ENCODE data around the gene RAD51B. TPM values are rescaled to one million over a fixed set of nuclear protein-coding genes. Genes with fewer than 3 reads are reported as not detected.

RAD51B gene
- polyA plus RNA-seq, 1 donor (not counting 4 experiments of a cell fraction or from before 2014, with no cell fraction given) = 13.3 TPM

GRCh38 chr14:68523989-68524725 is 704.6 kb downstream of the RAD51B start:
- peaks cover 40% of the 10 kb centered on the region for H3K4me1 ChIP-seq (ENCODE audit: control insufficient read depth, extremely low read depth, insufficient read depth, low read length)
- H3K9me3 ChIP-seq (ENCODE audit: control insufficient read depth, low read depth, low read length) = peaks cover under 1% of the 10 kb centered on the region
- DNase-seq (ENCODE audit: low read depth, low spot score) = no peak
- no peaks in the 10 kb centered on the region for H3K79me2 ChIP-seq (ENCODE audit: control insufficient read depth, insufficient read depth, low read length)
- peaks cover 2% of the 10 kb centered on the region for H3K9me1 ChIP-seq (ENCODE audit: control insufficient read depth, extremely low read depth, insufficient read depth, low read length)
- dilution Hi-C loops (cut with MboI; ENCODE audit: extremely low pct_ligation_motif_present, low sequenced_read_pairs) = no loop called here
- H3K27ac ChIP-seq (ENCODE audit: control insufficient read depth, insufficient read depth, low read length) = no peak overlapping the region
- peak overlapping the region; percentile 56 for H2AFZ ChIP-seq (ENCODE audit: control insufficient read depth, low read length)
- H4K20me1 ChIP-seq (ENCODE audit: control insufficient read depth, extremely low read depth, insufficient read depth, low read length) = no peaks in the 10 kb centered on the region
- H3K4me3 ChIP-seq (ENCODE audit: control insufficient read depth in 2 of 3, extremely low read depth in 1 of 3, insufficient read depth in 2 of 3, low read depth in 1 of 3, low read length in 3 of 3) = no peak overlapping the region
- no peaks in the 10 kb centered on the region for H3K27me3 ChIP-seq (ENCODE audit: control insufficient read depth, extremely low read depth, insufficient read depth, low read length)
- TF ChIP-seq CTCF (optimal IDR thresholded peaks at IDR 0.05 in 1 of 3, IDR thresholded peaks at IDR 0.05 in 1 of 3, conservative IDR thresholded peaks at IDR 0.05 in 1 of 3; ENCODE audit: extremely low read depth in 1 of 3, insufficient read depth in 2 of 3, low read length in 3 of 3) (peak; percentile 54 to 76 (median 60)), EZH2 (IDR thresholded peaks at IDR 0.05; ENCODE audit: low read length) (no peak)
- no peaks in the 10 kb centered on the region for H3K36me3 ChIP-seq (ENCODE audit: control insufficient read depth in 2 of 2, extremely low read depth in 1 of 2, insufficient read depth in 2 of 2, low read length in 2 of 2)
- FAIRE-seq = no peak
- no peak overlapping the region for H3K9ac ChIP-seq (ENCODE audit: control insufficient read depth, extremely low read depth, insufficient read depth, low read length)
- H3K4me2 ChIP-seq (ENCODE audit: control insufficient read depth, extremely low read depth, insufficient read depth, low read depth, low read length) = no peak overlapping the region

GRCh38 chr14:68525516-68525915 is 705.9 kb downstream of the RAD51B start:
- dilution Hi-C loops (cut with MboI; ENCODE audit: extremely low pct_ligation_motif_present, low sequenced_read_pairs) = no loop called here
- Histone ChIP-seq H3K9ac (ENCODE audit: control insufficient read depth, extremely low read depth, insufficient read depth, low read length) (no peak overlapping the region), H3K36me3 (ENCODE audit: control insufficient read depth in 2 of 2, extremely low read depth in 1 of 2, insufficient read depth in 2 of 2, low read length in 2 of 2) (no peaks in the 10 kb centered on the region), H3K4me2 (ENCODE audit: control insufficient read depth, extremely low read depth, insufficient read depth, low read depth, low read length) (no peak overlapping the region), H3K27ac (ENCODE audit: control insufficient read depth, insufficient read depth, low read length) (no peak overlapping the region), H3K27me3 (ENCODE audit: control insufficient read depth, extremely low read depth, insufficient read depth, low read length) (no peaks in the 10 kb centered on the region), H3K9me3 (ENCODE audit: control insufficient read depth, low read depth, low read length) (peaks cover 6% of the 10 kb centered on the region), H2AFZ (ENCODE audit: control insufficient read depth, low read length) (no peak overlapping the region), H3K9me1 (ENCODE audit: control insufficient read depth, extremely low read depth, insufficient read depth, low read length) (peaks cover 2% of the 10 kb centered on the region), H3K4me1 (ENCODE audit: control insufficient read depth, extremely low read depth, insufficient read depth, low read length) (peaks cover 26% of the 10 kb centered on the region), H3K4me3 (ENCODE audit: control insufficient read depth in 2 of 3, extremely low read depth in 1 of 3, insufficient read depth in 2 of 3, low read depth in 1 of 3, low read length in 3 of 3) (no peak overlapping the region), H3K79me2 (ENCODE audit: control insufficient read depth, insufficient read depth, low read length) (no peaks in the 10 kb centered on the region), H4K20me1 (ENCODE audit: control insufficient read depth, extremely low read depth, insufficient read depth, low read length) (no peaks in the 10 kb centered on the region)
- no peak for TF ChIP-seq CTCF (optimal IDR thresholded peaks at IDR 0.05 in 1 of 3, IDR thresholded peaks at IDR 0.05 in 1 of 3, conservative IDR thresholded peaks at IDR 0.05 in 1 of 3; ENCODE audit: extremely low read depth in 1 of 3, insufficient read depth in 2 of 3, low read length in 3 of 3)
- no peak for TF ChIP-seq EZH2 (IDR thresholded peaks at IDR 0.05; ENCODE audit: low read length)
- no peak for FAIRE-seq
- no peak for DNase-seq (ENCODE audit: low read depth, low spot score)

All from keratinocyte (primary cell).